GM19023 (cell line): ENCODE results near the gene THTPA.
"Not testable (repeated sequence)": the region's sequence is repeated elsewhere in the genome, so short reads cannot be mapped to it uniquely, and the experiment has no call there.

Source experiments
- ATAC-seq: cut with Tn5 transposase; IDR thresholded peaks from one replicate; pipeline ENCODE4 v1.9.1; 2021; ENCODE audit warnings: mild to moderate bottlenecking, moderate library complexity; ENCODE audit not compliant: unreplicated experiment

The THTPA gene

GRCh38 chr14:23532658-23533057, 23.4 kb upstream of the THTPA start:
- no peak for ATAC-seq

DNA sequence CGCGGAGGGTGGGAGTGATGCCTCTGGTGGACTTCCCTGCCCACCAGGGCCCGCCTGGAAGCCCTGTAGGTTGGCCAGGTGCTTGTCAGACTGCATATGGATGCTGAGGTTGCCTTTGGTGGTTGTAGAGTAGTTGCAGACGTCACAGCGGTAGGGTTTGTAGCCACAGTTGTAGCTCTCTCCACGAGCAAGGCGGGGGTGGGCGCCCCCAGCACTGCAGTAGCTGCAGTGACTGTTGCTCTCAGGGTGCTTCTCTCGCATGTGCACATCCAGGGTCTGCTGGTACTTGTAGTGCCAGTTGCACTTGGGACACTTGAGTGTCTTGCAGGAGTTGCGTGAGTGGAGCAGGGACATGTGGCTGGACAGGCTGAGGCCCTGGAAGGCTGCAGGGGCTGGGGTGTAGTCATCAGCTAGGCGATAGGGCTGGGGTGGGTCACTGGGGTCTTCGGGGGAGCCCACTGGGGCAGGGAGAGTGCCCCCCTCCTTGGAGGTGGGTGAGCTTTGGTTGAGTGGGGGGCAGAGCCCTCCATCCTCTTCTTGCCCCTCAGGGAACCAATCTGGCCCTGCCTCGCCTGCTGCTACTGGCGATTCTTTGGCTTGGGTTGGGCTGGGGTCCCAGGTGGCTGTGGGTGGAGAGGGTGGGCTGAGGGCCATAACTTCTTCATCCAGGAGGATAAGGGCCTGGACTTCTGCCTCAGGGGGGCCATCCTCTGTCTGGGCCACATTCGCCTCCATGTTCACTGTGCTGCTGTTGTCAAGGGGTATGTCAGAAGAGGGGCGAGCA, 22.2 kb upstream of the THTPA start:
- no peak for ATAC-seq

DNA sequence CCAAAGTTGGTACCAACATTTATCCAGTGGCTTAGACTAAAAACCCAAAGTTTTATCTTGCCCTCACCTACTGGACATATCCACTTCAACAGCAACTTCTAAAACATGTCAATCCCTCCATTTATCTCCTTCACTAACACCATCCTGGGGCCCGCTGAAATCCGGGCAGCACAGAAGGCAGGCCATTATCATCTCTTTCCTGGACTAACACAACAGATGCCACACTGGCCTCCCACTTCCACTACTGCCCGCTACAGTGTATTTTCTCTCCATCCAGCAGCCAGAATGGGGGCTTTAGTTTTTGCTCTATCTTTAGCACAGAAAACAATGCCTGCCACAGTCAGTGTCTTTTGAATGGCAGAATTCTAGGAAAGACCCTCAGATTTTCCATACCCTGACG, 20.1 kb upstream of the THTPA start:
- ATAC-seq: no peak

GRCh38 chr14:23536494-23536893, 19.6 kb upstream of the THTPA start:
- no peak for ATAC-seq

GRCh38 chr14:23536906-23537305, 19.2 kb upstream of the THTPA start:
- not testable (repeated sequence) for ATAC-seq

DNA sequence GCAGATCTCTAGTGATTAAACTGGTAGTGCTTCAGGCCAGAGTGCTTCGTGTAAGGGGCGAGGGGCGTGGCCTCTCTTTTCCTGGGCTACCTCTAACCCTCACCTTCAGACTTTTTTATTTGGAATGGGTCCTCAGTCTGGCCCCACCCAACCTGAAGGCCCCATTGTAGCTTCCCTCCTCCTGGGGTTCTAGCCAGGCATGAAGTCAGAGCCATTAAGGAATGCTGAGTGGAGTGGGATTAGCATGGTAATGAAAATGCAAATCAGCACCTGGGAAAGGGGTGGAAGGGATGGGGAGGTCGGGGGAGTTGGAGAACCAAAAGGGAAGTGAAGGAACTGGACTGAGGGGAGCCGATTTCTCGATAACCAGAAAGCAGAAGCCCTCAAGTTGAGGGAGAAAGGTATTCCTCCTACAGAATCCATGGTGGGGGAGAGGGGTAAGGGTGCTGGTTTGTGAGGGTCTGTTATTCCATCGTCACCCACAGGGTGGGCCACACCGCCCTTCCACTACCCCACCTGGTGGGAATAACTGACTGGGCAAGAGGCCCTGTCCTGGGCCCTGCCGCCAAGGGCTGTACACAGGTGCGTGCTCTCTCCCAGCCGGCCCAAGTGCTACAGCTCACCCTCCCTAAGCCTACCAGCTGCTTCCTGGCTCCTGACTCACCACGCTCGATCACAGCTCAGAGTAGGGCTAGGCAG, 18.6 kb upstream of the THTPA start:
- no peak for ATAC-seq

DNA sequence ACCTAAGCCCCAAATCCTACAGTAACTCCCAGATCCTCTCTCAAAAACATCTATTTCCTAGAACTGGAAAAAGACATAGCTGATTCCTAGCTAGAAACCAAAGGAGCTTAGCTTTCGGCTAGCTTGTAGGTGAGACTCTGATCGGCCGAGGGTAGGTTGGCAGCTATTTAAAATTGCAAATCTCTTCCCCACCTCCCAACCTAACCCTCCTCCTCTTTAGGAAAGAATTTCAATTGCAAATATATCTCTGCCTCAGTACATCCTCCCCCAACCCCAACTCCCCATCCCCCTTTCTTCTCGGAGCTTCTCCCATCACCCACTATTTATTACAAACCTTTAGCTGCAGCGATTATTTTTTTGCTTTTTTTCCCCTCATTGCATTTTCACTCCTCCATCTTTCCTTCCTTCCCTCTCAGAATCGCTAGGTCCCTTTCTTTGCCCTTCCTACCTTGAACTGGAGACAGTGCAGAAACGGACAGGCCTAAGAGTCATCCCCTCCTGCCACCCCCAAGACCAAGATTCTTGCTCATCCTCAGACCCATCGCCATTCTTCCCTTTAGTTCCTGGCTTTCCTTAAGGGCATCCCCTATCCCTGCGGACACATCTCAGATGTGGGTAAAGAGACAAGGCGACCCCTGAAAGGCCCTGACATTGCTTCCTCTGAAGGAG, 17.9 kb upstream of the THTPA start:
- ATAC-seq: no peak

DNA sequence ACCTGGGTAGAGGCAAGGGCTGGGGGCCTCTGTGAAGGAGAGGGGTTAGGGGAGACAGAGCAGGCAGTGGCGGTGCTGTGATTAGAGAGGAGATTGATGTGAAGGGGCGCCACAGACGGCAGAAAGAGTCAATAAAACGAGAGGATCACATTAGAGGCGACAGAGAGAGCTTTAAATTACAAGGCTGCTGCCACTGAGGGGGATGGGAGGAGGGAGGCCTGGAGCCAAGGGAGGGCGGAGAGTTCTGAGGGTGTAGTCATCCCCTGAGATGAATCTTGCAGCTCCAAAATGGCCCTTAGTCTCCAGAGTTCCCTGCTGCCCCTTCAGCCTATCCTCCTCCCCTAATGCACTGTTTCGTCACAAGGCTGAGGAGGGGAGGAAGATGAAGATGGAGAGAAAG, 17.3 kb upstream of the THTPA start:
- no peak for ATAC-seq

GRCh38 chr14:23539248-23540140, 16.6 kb upstream of the THTPA start:
- no peak for ATAC-seq

GRCh38 chr14:23540141-23540469, 16.0 kb upstream of the THTPA start:
- no peak for ATAC-seq

- ATAC-seq: no peak
These were observed 13.8 kb upstream of the THTPA start for GRCh38 chr14:23542261-23542660.

DNA sequence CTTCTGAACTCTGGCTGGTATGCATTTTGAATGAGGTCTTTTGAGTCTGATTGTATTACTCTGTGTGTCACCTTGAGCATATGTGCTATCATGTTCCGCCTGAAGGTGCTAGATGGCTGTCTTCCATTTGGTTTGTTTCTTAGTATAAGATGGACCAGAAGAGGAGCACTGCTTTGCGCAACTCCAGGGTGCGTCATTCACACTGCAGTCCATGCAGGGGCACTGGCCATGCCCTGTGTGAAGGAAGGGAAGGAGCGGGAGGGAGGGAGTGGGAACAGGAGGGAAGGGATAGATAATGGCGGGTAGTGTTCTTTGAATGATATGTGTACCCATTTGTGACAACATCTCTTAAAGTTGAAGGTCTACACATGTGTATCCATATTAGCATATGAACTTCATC, 12.7 kb upstream of the THTPA start:
- ATAC-seq: no peak

GRCh38 chr14:23544511-23545447, 11.3 kb upstream of the THTPA start:
- ATAC-seq: no peak

- no peak for ATAC-seq
These were observed 10.2 kb upstream of the THTPA start for GRCh38 chr14:23545740-23546365.

DNA sequence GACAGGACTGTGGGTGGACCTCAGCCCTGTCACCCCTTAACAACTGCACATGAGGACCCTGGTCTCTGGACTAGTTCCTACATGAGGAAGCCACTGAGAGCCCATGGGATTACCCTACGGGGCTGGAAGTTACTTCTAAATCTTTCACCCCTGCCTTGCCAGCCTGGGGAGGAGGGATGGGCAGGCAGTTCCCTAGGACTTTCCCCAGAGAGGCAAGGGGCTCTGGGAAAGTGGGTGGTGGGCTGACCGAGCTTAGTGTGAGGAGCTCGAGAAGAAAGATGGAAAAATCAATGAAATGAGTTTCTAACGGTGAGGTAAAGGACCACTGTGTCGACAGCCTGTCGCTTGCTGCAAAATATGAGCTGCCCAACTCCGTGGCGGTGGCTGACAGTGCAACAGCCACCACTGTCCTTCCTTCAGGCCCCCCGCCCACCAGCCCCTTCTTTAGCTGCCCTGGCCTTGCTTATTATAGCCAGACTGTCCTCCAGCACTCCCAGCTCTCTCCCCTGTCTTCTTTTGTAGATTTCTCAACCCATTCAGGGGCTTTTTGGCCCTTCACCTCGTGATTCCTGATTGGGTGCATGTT, 9.5 kb upstream of the THTPA start:
- no peak for ATAC-seq

DNA sequence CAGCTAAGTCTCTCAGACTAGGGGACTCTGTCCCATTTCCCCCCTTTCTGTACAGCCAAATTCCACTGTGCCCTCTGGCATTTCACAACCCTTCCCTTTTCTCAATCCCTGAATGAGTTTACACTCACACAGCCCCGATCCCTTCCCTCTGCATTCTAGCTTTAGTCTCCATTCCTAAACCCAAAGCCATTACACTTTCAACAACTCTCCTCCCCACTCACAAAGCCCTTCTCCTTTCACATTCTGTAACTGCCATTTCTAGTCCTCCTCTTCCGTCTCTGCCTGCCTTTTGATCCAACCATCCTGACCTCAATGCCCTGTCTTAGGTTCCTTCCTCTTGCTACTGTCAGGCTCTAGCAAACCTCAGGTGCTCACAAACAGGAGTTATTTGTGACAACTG, 8.1 kb upstream of the THTPA start:
- ATAC-seq: no peak

DNA sequence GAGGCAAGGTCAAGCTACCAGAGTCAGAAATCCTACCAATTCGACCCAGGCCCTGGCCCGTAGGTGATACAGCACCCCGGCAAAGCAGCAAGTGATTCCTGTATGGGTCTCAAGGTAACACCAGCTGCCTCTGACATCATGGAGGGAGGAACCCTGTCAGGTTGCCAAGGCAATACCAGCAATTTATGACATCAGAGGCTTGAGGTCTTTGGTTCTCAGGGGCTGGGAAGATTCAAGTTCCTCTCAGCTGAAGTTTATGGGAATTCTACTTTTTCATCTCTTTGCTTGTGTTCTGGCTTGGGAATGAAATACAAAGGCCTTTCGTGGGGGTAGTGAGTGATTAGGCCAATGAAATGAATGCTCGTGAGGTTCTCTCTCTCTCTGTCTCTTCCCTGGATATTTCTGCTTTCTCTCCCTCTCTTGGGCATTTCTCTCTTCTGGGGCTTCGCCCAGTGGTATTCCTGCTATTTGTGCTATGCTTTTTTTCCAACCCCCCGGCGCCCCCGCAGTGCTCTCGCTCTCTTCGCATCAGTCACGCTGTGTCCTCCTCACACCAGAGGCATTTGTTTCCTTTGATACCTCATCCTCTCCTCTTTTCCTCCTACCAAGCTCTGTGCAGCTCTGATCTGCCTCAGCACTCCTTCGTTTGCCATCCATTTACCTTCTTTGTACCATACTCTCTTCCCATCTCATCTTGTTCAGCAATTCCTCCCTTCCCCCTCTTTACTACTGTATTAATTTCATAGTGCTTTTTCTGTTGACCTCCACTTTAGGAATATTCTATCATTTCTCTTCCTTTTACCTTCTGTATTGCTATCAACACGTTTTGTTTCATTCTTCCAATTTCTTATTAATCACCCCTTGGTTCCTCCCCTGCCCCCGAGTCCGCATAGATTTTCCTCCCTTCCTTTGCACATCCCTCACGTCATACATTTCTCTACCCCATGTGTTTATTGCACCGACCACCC, 7.4 kb upstream of the THTPA start:
- no peak for ATAC-seq
